ENCODE data around the gene THAP10. TPM values are rescaled to one million over a fixed set of nuclear protein-coding genes. Genes with fewer than 3 reads are reported as not detected.
"Not testable (repeated sequence)": the region's sequence is repeated elsewhere in the genome, so short reads cannot be mapped to it uniquely, and the experiment has no call there.

THAP10 gene
- total RNA-seq, 4 donors from 2014 or later = 0.46 to 2.3 (median 1.1) TPM

DNA sequence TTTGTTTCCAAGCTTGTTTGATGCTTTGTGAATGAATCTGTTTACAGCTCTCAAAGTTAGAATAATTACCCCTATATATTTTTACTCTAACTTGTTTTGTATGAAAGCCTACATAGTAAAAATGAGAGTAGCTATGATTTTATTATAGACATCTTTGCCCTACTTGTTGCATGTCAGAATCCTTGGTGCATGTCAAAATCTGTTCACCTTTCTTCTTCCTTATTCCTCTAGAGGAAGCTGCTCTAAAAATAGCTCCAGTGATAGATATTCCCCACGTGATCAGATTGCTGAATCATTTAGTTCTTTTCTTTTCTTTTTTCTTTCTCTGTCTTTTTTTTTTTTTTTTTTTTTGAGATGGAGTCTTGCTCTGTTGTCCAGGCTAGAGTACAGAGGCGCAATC is 40.2 kb upstream of the THAP10 start:
- intact Hi-C loops (cut with DNase I; ENCODE audit: low total_unique reads) = no loop called here
- in situ Hi-C loops (cut with MboI; ENCODE audit: low sequenced_read_pairs in 4 of 4) = no loop called here
- ATAC-seq = no peak

DNA sequence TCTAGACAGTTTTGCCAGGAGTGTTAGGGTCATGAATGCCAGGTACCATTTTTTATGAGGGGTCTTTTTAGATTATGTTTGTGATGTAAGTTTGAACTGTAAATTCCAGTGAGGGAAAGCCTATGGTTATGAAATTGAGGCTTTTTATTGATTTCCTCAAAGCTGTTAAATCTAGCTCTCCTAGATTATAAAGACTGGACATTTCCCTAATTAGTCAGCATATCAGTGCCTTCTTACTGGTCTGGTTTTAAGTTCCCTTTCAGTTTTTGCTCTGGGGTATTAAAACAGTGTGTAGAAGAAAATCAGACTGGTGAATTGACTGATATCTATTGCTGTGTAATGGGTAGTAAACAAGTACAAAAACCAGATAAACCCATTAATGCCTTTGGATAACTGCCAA is 39.6 kb upstream of the THAP10 start:
- DNase-seq = no peak
- H3K27ac ChIP-seq = no peak overlapping the region
- no peak overlapping the region for H3K4me3 ChIP-seq
- no peak for ATAC-seq
- in situ Hi-C loops (cut with MboI; ENCODE audit: low sequenced_read_pairs in 4 of 4) = no loop called here
- TF ChIP-seq, protein P1, sequence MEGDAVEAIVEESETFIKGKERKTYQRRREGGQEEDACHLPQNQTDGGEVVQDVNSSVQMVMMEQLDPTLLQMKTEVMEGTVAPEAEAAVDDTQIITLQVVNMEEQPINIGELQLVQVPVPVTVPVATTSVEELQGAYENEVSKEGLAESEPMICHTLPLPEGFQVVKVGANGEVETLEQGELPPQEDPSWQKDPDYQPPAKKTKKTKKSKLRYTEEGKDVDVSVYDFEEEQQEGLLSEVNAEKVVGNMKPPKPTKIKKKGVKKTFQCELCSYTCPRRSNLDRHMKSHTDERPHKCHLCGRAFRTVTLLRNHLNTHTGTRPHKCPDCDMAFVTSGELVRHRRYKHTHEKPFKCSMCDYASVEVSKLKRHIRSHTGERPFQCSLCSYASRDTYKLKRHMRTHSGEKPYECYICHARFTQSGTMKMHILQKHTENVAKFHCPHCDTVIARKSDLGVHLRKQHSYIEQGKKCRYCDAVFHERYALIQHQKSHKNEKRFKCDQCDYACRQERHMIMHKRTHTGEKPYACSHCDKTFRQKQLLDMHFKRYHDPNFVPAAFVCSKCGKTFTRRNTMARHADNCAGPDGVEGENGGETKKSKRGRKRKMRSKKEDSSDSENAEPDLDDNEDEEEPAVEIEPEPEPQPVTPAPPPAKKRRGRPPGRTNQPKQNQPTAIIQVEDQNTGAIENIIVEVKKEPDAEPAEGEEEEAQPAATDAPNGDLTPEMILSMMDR (IDR thresholded peaks at IDR 0.05 in 4 of 5, conservative IDR thresholded peaks at IDR 0.05 in 1 of 5) = no peak
- TF ChIP-seq POLR2A (IDR thresholded peaks at IDR 0.05) = no peak
- no peaks in the 10 kb centered on the region for H3K27me3 ChIP-seq
- no peaks in the 10 kb centered on the region for H3K4me1 ChIP-seq
- intact Hi-C loops (cut with DNase I; ENCODE audit: low total_unique reads) = no loop called here
- no peaks in the 10 kb centered on the region for H3K9me3 ChIP-seq
- no peaks in the 10 kb centered on the region for H3K36me3 ChIP-seq

More for the DNA sequence above, 40.2 kb upstream of the THAP10 start:
- H3K36me3 ChIP-seq = no peaks in the 10 kb centered on the region
- DNase-seq = no peak
- H3K4me3 ChIP-seq = no peak overlapping the region
- H3K27ac ChIP-seq = no peak overlapping the region
- TF ChIP-seq POLR2A (IDR thresholded peaks at IDR 0.05) = no peak
- TF ChIP-seq, protein P1 (IDR thresholded peaks at IDR 0.05 in 4 of 5, conservative IDR thresholded peaks at IDR 0.05 in 1 of 5) = no peak
- H3K9me3 ChIP-seq = no peaks in the 10 kb centered on the region
- no peaks in the 10 kb centered on the region for H3K27me3 ChIP-seq
- no peaks in the 10 kb centered on the region for H3K4me1 ChIP-seq

DNA sequence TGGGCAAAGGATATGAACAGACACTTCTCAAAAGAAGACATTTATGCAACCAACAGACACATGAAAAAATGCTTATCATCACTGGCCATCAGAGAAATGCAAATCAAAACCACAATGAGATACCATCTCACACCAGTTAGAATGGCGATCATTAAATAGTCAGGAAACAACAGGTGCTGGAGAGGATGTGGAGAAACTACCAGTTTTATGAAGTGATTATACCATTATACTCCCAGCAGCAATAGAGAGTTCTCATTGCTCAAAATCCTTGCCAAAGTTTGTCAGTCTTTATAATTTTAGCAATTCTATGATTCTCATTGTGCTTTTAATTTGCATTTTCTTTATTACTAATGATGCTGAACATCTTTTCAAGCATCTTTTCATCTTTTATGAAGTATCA is 34.7 kb upstream of the THAP10 start:
- H3K9me3 ChIP-seq; H3K27me3 ChIP-seq; H3K27ac ChIP-seq; ATAC-seq; DNase-seq; intact Hi-C loops (cut with DNase I; ENCODE audit: low total_unique reads); in situ Hi-C loops (cut with MboI; ENCODE audit: low sequenced_read_pairs in 4 of 4); H3K36me3 ChIP-seq; H3K4me1 ChIP-seq; H3K4me3 ChIP-seq: not testable (repeated sequence)

DNA sequence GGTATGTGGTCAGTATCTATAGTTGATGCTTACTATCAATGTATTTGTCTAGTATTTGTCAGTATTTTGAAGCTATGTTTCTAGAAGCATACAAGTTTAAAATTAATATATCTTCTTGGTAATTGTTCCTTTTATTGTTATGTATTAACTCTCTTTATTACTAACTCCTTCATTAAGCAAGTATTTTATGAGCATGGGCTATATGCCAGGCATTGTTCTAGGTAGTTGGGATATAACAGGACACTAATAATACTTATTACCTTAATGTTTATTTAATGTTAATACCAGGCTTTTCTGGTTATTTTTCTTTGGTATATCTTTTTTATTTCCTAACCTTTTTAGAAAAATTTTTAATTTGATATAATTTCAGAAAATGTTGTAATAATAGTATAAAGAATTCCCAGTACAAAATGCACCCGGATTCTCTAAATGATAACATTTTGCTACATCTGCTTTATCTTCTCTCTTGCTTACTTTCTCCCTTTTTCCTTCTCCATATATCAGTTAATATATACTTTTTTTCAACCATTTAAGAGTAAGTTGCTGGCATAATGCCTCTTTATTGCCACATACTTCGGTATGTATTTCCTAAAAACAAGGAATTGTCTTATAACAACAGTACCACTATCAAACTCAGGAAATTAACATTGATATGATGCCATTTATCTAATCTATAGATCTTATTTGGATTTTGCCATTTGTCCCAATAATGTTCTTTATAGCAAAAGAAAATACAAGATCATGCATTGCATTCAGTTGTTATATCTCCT is 31.3 kb upstream of the THAP10 start:
- no peaks in the 10 kb centered on the region for H3K27me3 ChIP-seq
- H3K4me3 ChIP-seq = no peak overlapping the region
- TF ChIP-seq, protein P1 (IDR thresholded peaks at IDR 0.05 in 4 of 5, conservative IDR thresholded peaks at IDR 0.05 in 1 of 5) = no peak
- TF ChIP-seq POLR2A (IDR thresholded peaks at IDR 0.05) = no peak
- H3K27ac ChIP-seq = no peak overlapping the region
- DNase-seq (no peak), ATAC-seq (no peak)
- intact Hi-C loops (cut with DNase I; ENCODE audit: low total_unique reads) (no loop called here), in situ Hi-C loops (cut with MboI; ENCODE audit: low sequenced_read_pairs in 4 of 4) (no loop called here)
- no peaks in the 10 kb centered on the region for H3K9me3 ChIP-seq
- no peaks in the 10 kb centered on the region for H3K36me3 ChIP-seq
- H3K4me1 ChIP-seq = no peaks in the 10 kb centered on the region

DNA sequence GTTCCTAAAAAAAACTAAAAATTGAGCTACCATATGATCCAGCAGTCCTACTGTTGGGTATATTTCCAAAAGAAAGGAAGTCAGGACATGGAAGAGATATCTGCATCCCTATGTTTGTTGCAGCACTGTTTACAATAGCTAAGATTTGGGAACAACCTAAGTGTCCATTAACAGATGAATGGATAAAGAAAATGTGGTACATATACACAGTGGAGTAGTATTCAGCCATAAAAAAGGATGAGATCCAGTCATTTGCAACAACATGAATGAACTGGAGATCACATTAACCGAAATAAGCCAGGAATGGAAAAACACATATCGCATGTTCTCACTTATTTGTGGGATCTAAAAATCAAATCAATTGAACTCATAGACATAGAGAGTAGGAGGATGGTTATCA is 29.9 kb upstream of the THAP10 start:
- no peak for TF ChIP-seq POLR2A (IDR thresholded peaks at IDR 0.05)
- TF ChIP-seq, protein P1 (IDR thresholded peaks at IDR 0.05 in 4 of 5, conservative IDR thresholded peaks at IDR 0.05 in 1 of 5) = no peak

More for the DNA sequence above, 29.9 kb upstream of the THAP10 start:
- no peak for DNase-seq
- intact Hi-C loops (cut with DNase I; ENCODE audit: low total_unique reads) (no loop called here), in situ Hi-C loops (cut with MboI; ENCODE audit: low sequenced_read_pairs in 4 of 4) (no loop called here)
- H3K27ac ChIP-seq = no peak overlapping the region
- H3K9me3 ChIP-seq = no peaks in the 10 kb centered on the region
- no peaks in the 10 kb centered on the region for H3K36me3 ChIP-seq
- H3K27me3 ChIP-seq = no peaks in the 10 kb centered on the region
- H3K4me3 ChIP-seq = no peak overlapping the region
- no peak for ATAC-seq
- no peaks in the 10 kb centered on the region for H3K4me1 ChIP-seq
